ENCODE measurements around the gene IFNAR2.

- TF ChIP-seq CEBPB (IDR thresholded peaks at IDR 0.05; ENCODE audit: low read depth) (no peak), EZH2 (IDR thresholded peaks at IDR 0.05) (no peak), TCF7L2 (IDR thresholded peaks at IDR 0.05; ENCODE audit: borderline replicate concordance, extremely low read depth, insufficient read depth, insufficient read length) (no peak), POLR2A (IDR thresholded peaks at IDR 0.05; ENCODE audit: borderline replicate concordance, extremely low read depth, insufficient read depth, insufficient read length) (no peak), CTCF (IDR thresholded peaks at IDR 0.05 in 2 of 3, conservative IDR thresholded peaks at IDR 0.05 in 1 of 3; ENCODE audit: borderline replicate concordance in 1 of 3, insufficient read depth in 1 of 3, low read depth in 2 of 3, low read length in 2 of 3) (no peak), ATF3 (IDR thresholded peaks at IDR 0.05) (no peak), POLR2AphosphoS5 (IDR thresholded peaks at IDR 0.05; ENCODE audit: low read depth, low read length) (no peak), SIN3A (IDR thresholded peaks at IDR 0.05; ENCODE audit: low read depth) (no peak), JUND (IDR thresholded peaks at IDR 0.05) (no peak), ZNF274 (IDR thresholded peaks at IDR 0.05; ENCODE audit: low read depth, low read length) (no peak), SRF (IDR thresholded peaks at IDR 0.05; ENCODE audit: low read depth) (no peak), REST (IDR thresholded peaks at IDR 0.05; ENCODE audit: low read depth) (no peak), ELF1 (IDR thresholded peaks at IDR 0.05; ENCODE audit: borderline replicate concordance, low read depth) (no peak)
Observed at GRCh38 chr21:33208534-33208933, 21.2 kb upstream of the IFNAR2 start.
